ENCODE data around the gene PEAK1. TPM values are rescaled to one million over a fixed set of nuclear protein-coding genes. Genes with fewer than 3 reads are reported as not detected.

Gene PEAK1
- total and polyA plus RNA-seq, 3 donors from 2014 or later, result 33.2 to 130 (median 107) TPM

DNA sequence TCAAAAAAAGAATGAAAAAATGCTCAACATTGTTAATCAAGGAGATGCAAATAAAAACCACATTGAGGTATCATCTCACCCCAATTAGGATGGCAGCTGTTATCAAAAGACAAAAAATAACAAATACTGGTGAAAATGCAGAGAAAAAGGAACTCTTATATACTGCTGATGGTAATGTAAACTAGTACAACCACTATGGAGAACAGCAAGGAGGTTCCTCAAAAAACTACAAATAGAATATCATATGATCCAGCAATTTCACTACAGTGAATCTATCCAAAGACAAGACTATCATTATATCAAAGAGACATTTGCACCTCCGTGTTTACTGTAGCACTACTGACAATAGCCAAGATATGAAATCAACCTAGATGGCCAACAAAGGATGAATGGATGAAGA lies 58.4 kb downstream of the PEAK1 start:
- intact Hi-C loops (cut with DNase I; ENCODE audit: low total_unique reads), result no loop called here
- 79 to 83% methylated on average over 1 of the region's 1 CpG for whole genome bisulfite sequencing, 2 donors

DNA sequence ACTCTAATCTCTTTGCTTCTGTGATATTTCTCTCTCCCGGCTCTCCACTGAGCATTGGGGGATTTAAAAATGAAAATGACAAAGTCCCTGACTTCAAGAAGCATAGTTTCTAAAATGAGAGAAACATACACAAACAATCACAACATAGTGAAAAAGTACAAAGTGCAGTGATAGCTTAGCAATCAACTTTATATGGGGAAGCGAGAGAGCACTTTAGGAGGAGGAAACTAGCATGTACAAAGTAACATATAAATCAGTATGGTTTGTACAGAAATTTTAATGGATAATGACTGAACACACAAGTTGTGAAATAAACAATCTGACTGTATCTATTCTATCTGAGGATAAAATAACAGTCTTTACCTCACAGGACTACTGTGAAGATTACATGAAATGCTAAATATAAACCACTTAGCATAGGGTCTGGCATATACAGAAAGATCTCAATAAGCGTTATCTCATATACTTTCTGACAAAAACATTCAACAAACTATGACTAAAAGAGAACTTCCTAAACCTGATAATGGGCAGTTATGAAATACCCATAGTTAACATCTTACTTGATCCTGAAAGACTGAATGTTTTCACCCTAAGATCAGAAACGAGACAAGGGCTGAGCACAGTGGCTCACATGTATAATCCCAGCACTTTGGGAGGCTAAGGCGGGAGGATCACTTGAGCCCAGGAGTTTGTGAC lies 61.2 kb downstream of the PEAK1 start:
- no peaks in the 10 kb centered on the region for H3K9me3 ChIP-seq
- H3K4me1 ChIP-seq, result no peaks in the 10 kb centered on the region
- H3K27ac ChIP-seq, result no peak overlapping the region
- 75 to 78% methylated on average over 5 of the region's 5 CpGs for WGBS, 2 donors
- no peaks in the 10 kb centered on the region for H3K36me3 ChIP-seq (ENCODE audit: low read depth, missing control alignments)
- TF ChIP-seq POLR2A (IDR thresholded peaks at IDR 0.05), result no peak
- TF ChIP-seq, protein P1, sequence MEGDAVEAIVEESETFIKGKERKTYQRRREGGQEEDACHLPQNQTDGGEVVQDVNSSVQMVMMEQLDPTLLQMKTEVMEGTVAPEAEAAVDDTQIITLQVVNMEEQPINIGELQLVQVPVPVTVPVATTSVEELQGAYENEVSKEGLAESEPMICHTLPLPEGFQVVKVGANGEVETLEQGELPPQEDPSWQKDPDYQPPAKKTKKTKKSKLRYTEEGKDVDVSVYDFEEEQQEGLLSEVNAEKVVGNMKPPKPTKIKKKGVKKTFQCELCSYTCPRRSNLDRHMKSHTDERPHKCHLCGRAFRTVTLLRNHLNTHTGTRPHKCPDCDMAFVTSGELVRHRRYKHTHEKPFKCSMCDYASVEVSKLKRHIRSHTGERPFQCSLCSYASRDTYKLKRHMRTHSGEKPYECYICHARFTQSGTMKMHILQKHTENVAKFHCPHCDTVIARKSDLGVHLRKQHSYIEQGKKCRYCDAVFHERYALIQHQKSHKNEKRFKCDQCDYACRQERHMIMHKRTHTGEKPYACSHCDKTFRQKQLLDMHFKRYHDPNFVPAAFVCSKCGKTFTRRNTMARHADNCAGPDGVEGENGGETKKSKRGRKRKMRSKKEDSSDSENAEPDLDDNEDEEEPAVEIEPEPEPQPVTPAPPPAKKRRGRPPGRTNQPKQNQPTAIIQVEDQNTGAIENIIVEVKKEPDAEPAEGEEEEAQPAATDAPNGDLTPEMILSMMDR (IDR thresholded peaks at IDR 0.05), result no peak
- H3K27me3 ChIP-seq, result no peaks in the 10 kb centered on the region
- H3K4me3 ChIP-seq, result no peak overlapping the region
- intact Hi-C loops (cut with DNase I; ENCODE audit: low total_unique reads), result no loop called here
- DNase-seq, result no peak

More for the DNA sequence above, 58.4 kb downstream of the PEAK1 start:
- Histone ChIP-seq H3K9me3 (no peaks in the 10 kb centered on the region), H3K27me3 (no peaks in the 10 kb centered on the region), H3K27ac (no peak overlapping the region), H3K36me3 (ENCODE audit: low read depth, missing control alignments) (no peaks in the 10 kb centered on the region), H3K4me3 (no peak overlapping the region), H3K4me1 (no peaks in the 10 kb centered on the region)
- TF ChIP-seq, protein P1 (IDR thresholded peaks at IDR 0.05), result no peak
- TF ChIP-seq POLR2A (IDR thresholded peaks at IDR 0.05), result no peak
- no peak for DNase-seq

DNA sequence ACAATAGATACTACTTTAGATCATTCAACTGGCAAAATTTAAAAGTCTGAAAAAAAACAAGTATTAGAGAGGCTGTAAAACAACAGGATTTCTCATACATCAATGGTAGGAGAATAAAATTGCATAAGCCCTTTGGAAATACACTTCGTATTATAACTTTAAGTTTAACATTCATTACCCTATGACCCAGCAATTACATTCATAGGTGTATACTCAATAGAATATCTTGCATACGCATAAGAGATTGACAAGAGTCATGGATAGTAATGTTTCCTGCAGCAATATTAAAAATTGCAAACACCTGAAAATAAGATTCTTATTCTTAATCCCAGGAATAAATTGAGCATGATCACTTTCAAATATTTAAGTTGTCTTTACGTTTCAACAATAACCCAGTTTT lies 63.6 kb downstream of the PEAK1 start:
- DNase-seq, result no peak
- Histone ChIP-seq H3K9me3 (no peaks in the 10 kb centered on the region), H3K36me3 (ENCODE audit: low read depth, missing control alignments) (no peaks in the 10 kb centered on the region), H3K4me3 (no peak overlapping the region), H3K4me1 (no peaks in the 10 kb centered on the region), H3K27me3 (no peaks in the 10 kb centered on the region), H3K27ac (no peak overlapping the region)
- TF ChIP-seq POLR2A (IDR thresholded peaks at IDR 0.05), result no peak
- TF ChIP-seq, protein P1 (IDR thresholded peaks at IDR 0.05), result no peak
- intact Hi-C loops (cut with DNase I; ENCODE audit: low total_unique reads), result no loop called here
- WGBS, 2 donors, result 92 to 96% methylated on average over 3 of the region's 3 CpGs

DNA sequence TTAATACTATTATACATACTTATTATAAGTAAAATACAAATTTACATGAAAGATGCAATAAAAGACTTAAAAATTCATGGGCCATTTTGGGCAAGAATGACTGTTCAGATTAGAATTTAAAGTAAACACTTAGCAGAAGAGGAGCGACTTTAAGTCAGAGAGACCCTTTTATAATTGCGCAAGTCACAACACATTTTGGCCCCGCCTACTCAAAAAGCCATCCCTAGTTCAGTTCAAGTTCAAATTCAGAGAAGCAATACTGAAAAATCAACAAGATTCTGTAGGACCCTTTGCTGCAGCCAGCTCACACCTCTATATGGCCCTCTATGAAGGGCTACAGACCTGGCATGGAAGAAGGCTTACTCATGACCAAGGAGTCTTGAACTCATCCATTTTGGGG lies 64.6 kb downstream of the PEAK1 start:
- WGBS, 2 donors, result 93 to 95% methylated on average over 3 of the region's 3 CpGs
- no peak overlapping the region for H3K4me3 ChIP-seq
- H3K4me1 ChIP-seq, result no peaks in the 10 kb centered on the region
- DNase-seq, result no peak
- TF ChIP-seq, protein P1 (IDR thresholded peaks at IDR 0.05), result no peak
- no peak for TF ChIP-seq POLR2A (IDR thresholded peaks at IDR 0.05)
- H3K27ac ChIP-seq, result no peak overlapping the region
- H3K9me3 ChIP-seq, result no peaks in the 10 kb centered on the region
- H3K36me3 ChIP-seq (ENCODE audit: low read depth, missing control alignments), result no peaks in the 10 kb centered on the region
- intact Hi-C loops (cut with DNase I; ENCODE audit: low total_unique reads), result no loop called here
- no peaks in the 10 kb centered on the region for H3K27me3 ChIP-seq

DNA sequence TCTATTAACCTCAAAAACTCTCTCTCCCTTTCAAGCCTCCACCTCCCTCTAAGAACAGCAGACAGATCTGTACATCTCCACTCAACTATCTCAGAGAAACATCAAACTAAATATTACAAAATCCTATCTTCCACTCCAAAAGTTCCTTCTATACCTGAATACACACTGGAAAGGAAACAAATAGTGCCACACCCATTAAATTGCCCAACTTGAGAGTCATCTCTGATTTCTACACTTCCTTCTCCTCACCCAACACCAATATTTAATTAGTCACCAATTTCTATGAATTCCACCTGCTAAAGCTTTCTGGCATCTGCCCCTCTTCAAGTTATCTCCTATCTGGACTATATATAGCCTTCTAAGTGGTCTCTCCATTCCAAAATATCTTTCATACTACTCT lies 65.8 kb downstream of the PEAK1 start:
- no peaks in the 10 kb centered on the region for H3K27me3 ChIP-seq
- no peaks in the 10 kb centered on the region for H3K36me3 ChIP-seq (ENCODE audit: low read depth, missing control alignments)
- no peak for DNase-seq
- no peak overlapping the region for H3K27ac ChIP-seq
- H3K4me3 ChIP-seq, result no peak overlapping the region
- no peaks in the 10 kb centered on the region for H3K9me3 ChIP-seq
- no peaks in the 10 kb centered on the region for H3K4me1 ChIP-seq
- TF ChIP-seq POLR2A (IDR thresholded peaks at IDR 0.05), result no peak
- TF ChIP-seq, protein P1 (IDR thresholded peaks at IDR 0.05), result no peak
- intact Hi-C loops (cut with DNase I; ENCODE audit: low total_unique reads), result no loop called here
